GM18868 (cell line): ENCODE data around the gene TNIK.
A peak's percentile ranks its signal among the peaks of the same experiment; 100 is the strongest.

Source experiments
- ATAC-seq: cut with Tn5 transposase; IDR thresholded peaks from one replicate; pipeline ENCODE4 v1.9.1; 2021; ENCODE audit warnings: mild to moderate bottlenecking, moderate library complexity; ENCODE audit not compliant: unreplicated experiment

TNIK gene

DNA sequence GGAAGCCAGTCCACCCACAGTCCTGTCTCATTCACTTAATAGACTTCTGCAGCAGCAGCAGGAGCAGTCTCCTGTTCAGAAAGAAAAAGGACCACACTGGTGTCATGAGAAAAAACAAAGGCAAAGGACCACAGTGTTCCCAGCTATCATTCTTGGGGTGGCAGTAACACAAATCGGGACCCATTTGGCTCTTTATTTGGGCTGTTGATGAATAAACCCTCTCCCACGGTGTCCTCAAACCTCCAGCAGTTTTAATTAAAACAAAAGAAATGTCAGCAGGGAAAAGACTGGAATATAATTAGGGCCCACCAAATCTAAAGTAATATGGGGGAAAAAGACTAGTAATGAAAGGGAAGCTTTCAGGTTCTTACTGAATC, 223.2 kb downstream of the TNIK start:
- ATAC-seq = no peak

DNA sequence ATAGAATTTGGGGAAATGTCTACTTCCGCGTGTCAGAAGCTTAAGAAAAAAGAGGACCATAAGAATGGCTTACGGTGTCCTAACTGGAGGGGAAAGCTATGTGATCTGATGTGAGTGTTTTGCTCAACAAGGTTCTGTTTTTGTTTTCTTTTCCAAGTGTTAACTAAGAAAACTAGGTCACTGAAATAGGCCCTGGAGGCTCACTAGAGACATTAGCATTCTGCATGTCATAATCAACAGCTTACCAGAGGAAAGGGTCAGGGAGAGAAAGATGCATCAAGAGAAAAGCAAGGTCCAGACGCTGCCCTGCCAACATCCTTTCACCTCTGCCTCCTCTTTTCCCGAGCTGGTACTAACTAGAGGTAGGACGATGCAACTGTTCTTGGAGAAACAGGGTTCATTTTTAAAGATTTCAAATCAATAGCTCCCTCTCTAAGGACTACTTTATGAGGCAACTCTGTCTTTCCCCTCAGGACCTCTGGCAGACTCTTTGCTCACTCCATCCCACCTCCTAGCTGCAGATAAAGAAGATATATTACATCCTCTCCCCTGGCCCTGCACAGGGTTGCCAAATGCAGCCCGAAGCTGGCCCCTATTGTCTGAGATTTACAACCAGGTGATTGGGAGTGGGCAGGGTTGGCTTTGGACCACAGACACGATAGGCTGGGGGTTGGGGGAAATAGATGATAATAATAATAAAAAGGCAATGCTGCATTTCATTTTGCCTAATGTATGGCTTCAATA, 223.8 kb downstream of the TNIK start:
- ATAC-seq = no peak

DNA sequence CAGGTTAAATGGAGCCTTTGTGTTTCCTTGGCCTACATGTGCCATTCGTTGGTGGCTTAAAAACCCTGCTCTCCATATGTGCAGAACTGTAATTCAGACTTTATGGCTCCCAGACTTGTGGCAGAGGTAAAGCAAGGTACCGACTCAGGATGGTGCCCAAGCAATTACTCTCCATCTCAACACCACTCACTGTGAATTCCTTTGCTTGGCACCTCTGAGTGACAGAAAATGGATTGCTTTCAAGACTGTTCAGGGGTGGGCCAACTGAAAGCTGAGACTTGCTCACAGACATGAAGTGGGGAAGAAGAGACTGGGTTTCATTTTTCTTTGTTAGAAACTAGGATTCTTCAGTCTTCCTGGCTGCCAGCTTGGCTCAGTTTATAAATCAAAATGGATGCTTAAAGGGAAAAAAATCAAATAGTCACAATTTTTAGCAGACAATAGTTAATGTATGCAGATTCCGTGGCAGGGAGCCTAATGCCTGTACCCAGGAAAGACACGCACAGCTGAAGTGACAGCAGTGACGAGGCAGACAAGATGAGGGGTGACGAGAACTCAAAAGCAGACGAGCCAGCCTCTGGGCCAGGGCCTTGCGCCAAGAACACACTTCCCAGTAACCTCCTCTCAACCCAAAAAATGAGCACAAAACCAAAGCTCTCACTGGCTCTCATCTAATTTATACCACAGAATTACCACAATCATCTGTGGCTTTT, 225.8 kb downstream of the TNIK start:
- no peak for ATAC-seq

DNA sequence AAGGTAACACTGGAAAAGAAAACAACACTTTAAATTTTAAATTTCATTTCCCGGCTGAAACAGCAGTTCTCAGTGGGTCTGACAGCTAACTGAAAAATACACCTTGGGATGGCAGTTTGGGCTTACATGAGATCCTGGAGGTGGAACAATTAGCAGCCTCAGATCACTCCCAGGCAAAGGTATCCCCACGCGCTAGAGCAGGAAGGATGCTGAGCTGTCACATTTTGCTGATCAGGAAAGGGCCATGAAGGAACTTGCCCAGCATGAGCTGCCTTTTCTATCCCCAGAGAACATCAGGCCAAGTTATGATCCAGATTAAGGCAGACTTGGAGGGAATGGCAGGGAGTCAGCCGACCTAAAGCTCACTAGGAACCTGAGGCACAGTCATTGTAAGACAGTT, 228.8 kb downstream of the TNIK start:
- no peak for ATAC-seq

DNA sequence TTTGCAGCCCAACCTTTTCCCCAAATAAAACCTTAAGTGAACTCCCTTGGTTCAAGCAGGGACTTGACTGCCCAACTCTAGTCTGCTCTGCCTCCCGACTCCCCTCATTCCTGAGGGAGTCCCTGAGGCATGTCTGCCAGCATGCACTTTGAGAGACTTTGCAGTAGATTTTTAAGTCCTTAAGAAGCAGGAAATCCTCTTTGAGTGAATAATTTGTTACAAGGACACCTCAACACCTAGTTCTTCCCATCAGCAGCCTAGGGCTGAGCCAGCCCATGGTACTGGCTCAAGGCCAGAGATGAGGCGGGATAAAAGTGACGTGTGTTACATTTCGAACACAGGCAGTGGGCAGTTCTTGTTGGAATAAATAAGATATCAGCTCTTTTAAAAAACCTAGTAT, 229.3 kb downstream of the TNIK start:
- no peak for ATAC-seq

DNA sequence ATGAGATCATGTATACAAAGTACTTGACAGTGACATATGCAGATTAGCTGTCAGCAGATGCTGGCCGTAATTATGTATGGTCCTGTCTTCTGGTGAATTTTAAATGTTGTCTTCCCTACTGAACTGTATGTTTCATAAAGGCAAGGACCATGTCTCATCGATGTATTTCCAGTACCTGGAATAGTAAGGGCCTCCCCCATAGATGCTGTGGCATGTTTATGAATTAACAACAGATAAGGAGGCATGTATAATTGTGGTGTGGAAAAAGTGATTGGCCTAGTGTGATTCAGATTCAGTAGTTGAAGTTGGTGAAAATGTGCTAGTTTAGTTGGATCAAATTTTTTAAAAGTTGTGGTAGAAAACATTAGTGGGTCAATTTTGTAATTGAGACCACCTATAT, 231.0 kb downstream of the TNIK start:
- no peak for ATAC-seq

DNA sequence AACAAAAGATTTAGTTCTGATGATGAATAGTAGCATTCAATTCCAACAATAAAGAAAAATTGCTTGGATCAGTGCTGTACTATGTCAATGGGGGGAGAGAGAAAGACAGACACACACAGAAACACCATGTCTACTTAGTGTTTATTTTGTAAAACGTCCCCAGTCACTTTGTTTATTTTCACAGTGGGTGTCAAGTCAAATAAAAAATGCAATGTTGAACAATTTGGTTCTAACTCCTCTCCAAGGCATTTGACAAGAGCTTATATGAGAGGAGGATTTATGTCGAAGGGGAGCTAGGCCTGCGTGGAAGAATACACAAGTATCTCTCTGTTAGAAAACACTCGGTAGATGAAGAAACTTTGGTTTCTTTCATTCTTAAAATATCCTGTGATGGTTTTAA, 232.0 kb downstream of the TNIK start:
- no peak for ATAC-seq

DNA sequence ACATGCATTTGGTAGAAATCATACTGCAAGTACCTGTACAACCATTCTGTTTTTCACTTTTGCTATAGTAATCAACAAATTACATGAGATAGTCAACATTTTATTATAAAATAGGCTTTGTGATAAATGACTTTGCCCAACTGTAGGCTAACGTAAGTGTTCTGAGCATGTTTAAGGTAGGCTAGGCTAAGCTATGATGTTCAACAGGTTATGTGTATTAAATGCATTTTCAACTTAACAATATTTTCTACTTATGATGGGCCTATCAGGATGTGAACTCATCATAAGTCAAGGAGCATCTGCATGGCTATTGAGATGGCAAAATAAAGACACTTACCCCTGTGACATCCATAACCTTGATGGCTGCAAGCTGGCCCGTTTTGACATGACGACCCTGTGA, 232.4 kb downstream of the TNIK start:
- no peak for ATAC-seq

DNA sequence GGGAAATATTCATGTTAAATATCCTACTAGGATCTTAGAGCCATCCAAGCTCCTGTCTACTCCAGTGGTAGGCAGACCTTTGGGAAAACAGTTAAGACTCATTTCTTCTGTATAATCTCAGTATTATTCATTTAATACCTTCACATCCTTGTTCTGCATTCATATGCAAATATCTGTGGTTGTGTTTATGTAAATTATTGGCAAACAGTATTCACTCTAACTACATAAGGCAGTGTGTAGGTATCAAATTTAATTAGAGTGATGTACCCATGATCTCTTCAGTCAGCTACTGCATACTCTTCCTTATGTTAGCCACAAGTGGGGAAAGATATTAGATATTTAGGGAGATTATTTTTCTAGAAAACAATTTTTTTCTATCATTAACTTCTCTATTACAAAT, 232.8 kb downstream of the TNIK start:
- ATAC-seq = no peak

DNA sequence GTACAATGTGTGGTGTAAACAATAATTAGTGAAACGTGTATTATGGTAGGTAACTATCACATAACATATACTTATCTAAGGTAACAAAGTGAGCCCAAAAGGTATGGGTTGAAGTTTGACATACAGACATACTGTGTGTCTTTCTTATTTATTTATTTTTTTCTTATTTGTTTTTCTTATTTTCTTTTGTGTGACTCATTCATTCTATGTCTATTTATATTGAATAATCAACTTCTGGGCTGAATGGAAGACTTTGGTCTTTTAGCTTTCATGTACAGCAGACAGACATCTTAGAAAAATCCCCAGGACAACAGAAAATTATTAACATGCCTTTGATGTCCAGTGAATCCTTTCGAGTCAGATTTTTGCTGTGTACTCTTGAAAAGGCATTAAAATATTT, 233.4 kb downstream of the TNIK start:
- ATAC-seq = no peak

DNA sequence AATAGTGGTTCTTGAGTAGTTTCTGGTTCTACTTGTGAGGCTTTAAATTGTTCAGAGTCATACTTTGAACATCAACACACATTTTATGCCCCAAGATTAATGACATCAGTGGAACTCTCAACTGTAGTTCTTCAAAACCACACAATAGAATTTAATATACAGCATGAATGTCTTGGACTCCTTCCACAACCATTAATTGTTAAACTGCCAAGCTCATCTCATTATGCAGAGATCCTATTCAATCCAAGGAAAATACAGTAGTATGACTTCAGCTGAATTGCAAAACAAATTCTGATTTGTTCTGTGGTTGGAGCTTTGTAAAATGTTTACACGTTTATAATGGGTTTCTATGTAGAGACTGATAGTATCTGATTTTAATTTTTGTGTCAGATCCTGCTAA, 234.5 kb downstream of the TNIK start:
- ATAC-seq = no peak

DNA sequence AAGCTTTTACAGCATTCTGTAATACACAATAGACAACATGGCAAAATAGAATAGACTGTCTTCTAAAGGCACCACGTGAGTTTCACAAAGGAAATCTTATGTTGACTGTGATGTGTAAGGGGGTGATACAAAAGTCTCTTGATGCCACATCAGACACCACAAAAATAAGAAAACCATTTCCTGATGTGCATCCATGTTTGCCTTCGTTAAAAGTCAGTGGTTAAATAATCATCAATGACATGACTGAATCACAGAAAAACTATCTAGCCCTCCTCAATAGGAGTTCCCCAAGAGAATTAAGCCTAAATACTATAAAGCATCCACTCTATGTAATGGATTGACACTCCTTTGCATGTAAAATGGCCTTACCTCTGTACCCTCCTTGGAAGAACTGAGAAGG, 235.0 kb downstream of the TNIK start:
- no peak for ATAC-seq

DNA sequence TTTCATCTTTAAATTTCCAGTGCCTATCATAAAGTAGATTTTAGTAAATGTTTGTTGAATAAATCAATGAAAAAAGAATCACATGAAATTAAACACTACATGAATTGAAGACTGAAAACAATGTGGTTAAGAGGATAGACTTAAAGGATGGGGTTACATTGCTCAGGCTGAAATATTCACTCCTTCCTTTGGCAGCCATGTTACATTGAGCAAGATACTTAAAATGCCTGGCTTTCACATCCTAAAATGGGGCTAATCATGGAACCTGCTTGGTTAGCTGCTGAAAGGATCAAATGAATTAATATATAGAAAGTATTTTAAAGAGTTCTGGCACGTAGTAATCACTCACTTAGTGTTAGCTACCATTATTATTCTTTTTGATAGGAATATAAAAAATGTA, 236.8 kb downstream of the TNIK start:
- no peak for ATAC-seq

DNA sequence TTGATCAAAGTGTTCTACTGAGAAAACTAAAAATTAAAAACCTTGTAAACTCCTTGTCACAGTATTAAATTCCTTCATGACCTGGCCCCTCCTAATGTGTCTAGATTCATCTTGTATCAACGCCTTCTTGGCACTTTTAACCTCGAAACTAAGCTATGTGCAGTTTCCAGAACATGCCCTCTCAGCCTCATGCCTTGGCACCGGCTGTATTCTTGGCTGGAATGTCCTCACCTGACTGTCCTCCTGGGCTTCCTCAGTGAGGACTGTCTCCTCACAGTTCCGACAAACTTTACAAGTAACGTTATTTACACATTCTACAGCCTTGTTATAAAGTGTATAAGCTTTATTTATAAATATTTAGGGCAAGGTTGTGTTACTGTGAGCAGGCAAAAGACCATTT, 237.2 kb downstream of the TNIK start:
- no peak for ATAC-seq

DNA sequence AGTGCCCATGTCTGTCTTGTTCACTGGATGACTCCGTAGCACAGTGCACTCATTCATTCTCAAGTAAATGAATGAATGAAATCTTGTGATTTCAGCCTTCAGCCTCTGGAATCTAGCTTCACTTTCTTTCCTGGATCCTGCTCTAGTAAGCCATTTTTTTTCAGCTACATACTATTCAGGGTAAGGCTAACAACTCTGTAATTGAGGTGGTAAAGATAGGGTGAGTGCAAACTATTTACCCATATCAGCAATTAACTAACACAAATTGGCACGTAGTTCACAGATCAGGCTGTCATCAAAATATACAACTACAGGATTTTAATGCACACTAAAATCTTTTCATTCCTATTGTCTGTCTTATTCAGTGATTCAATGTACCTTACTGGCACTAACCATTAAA, 238.6 kb downstream of the TNIK start:
- ATAC-seq = no peak

DNA sequence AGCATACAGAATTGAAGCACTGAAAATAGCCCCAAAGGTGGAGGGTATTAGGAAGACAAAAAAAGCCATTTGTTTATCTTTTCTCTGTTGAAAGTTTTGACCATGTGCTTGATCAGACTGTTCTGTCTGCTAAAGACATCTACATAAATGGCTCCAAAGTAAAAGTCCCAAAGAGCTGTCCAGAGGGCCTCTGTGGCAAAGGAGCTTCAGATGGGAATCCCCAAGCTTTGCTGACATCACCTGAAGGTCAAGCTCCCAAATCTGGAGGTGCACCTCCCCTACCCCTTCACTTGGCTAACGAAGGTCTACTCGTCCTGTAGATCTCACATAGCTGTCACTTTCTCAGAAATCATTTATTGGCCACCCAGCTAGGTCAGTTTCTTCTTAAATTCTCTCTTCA, 239.1 kb downstream of the TNIK start:
- no peak for ATAC-seq

DNA sequence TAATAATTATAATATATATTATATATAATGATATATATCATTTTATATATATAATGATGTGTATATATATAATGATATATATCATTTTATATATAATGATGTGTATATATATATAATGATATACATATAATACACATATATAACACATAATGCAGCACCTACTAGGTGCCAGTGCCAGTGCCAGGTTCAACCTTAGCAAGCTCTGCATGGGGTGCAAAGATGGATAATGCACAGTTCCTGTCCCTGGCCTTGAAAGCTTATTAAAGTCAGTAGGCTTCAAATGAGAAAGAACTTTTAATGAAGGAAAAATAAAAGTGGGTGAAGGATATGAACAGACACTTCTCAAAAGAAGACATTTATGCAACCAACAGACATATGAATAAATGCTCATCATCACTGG, 240.9 kb downstream of the TNIK start:
- no peak for ATAC-seq

DNA sequence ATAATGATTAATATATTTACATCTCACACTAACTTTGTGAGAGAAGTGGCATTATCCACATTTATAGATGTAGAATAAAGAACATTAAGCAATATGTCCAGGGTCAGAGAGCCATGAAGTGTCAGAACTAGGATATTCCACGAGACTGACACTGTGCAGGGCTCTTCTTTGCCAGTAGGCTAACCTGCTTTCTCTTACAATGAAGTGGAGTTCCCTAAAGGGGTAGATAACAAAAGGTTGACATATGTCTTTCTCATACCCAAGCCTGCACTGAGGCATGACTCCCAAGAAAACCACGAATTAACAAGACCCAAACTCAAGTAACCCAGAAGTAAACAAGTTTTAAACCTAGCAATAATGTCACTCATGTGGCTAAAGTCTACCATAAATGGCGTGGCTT, 242.1 kb downstream of the TNIK start:
- ATAC-seq = no peak

DNA sequence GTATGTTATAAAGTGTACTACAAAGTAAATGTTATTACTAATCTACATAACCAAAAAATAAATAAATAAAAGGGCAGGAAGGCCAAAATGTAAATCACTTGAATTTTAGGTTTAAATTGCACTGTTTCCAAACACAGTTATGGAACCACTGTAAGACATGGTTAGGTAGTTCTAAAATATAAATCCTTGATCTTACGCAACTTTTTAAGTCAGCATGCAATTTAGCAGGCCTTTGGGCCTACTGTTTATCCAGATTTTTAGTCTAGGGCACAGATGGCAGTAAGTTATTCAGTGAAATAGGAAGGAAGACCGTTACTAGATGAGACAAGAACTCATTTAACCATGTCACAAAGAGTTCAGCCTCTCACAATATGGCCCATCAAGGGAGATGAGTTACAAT, 246.3 kb downstream of the TNIK start:
- ATAC-seq = no peak

DNA sequence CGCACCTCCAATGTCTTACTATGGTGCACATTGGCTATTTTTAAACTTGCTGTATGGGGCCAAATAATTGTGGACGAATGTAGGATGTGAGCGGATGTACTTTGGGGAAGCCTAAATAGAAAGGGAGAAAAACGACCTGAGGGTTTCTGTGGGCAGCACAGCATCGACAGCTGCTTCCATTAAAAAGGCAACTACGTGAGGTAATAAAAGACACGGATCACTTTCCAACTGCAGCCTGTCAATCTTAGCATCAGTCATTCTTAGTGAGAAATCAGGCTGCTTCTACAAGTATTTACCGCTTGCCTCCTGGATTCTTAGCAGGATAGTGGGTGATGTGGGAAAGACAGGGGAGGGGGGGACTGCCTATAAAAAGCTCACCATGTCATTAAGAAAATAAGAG, 247.0 kb downstream of the TNIK start:
- no peak for ATAC-seq

DNA sequence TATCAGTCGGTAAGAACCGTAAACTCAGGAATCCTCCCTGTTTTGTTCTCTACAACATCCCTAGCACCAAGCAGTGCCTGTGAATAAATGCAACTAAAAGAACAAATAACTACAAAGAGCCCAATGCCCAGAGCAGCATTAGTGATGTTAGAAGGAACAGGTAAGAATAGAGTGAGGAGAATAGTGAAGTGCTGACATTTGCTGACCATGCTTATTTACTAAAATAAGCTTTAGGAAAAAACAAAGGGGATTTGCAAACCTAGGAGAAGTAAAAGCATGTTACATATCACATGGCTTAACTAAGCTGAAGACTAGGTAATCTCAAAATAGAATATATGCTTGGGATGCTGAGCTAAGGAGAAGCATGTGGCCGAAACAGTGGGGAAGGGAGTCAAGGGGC, 247.6 kb downstream of the TNIK start:
- no peak for ATAC-seq

DNA sequence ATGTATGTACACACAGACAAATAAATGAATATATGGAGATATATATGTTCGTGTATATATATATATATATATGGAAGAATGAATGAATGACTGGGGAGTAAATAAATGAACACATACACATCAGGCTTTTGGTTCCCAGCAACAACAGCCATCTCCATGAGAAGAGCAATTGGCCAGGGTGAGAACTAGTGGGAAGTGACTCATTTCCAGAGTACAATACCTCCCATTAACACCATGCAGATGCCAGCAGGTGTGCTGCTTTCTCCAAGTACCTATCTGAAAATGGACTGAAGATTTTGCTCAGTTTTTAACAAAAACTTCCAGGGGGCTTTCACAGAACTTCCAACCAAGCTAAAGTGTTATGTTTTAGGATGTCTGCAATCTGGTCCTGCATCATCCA, 253.9 kb downstream of the TNIK start:
- peak; percentile 95 for ATAC-seq

DNA sequence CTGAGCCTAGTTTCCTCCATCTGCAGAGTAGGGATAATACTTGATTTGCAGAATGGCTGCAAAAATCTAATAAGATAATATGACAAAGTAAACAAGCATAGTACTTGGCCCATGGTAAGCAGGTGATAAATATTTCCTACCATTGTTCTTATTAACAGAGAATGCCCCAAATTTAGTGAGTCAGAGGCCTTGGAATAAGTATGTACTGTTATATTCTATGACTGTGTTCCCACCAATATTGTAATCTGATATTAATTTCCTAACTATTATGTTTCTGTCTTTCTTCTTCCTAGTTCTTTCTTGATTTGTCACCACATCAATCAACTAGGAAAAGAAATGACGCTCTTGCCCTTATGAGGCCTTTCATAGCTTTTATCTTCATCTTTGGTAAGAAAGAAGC, 255.3 kb downstream of the TNIK start:
- no peak for ATAC-seq
